ENCODE results near the gene AGFG1. TPM values are rescaled to one million over a fixed set of nuclear protein-coding genes. Genes with fewer than 3 reads are reported as not detected.

Gene AGFG1
- total RNA-seq, 2 experiments from 2014 or later: 153 to 157 TPM

- CTCF ChIA-PET: interaction anchor here (0.6 to 1.8 kb wide), 2 partner anchors 98 to 170 kb away, joined by 3 to 5 read pairs; no protein-coding TSS in a partner anchor
- intact Hi-C loops (cut with micrococcal nuclease): no loop called here
- no peak overlapping the region for H3K27ac Mint-ChIP-seq
- no peak for DNase-seq
- peaks cover 77% of the 10 kb centered on the region for H3K4me1 Mint-ChIP-seq (ENCODE audit: low read depth)
- H3K36me3 Mint-ChIP-seq (ENCODE audit: low read depth): peaks cover 34% of the 10 kb centered on the region
- H3K4me3 Mint-ChIP-seq: no peak overlapping the region
- no peaks in the 10 kb centered on the region for H3K9me3 Mint-ChIP-seq
- no peaks in the 10 kb centered on the region for H3K27me3 Mint-ChIP-seq (ENCODE audit: low read depth)
Observed at GRCh38 chr2:227503433-227504406, 31.8 kb downstream of the AGFG1 start.

DNA sequence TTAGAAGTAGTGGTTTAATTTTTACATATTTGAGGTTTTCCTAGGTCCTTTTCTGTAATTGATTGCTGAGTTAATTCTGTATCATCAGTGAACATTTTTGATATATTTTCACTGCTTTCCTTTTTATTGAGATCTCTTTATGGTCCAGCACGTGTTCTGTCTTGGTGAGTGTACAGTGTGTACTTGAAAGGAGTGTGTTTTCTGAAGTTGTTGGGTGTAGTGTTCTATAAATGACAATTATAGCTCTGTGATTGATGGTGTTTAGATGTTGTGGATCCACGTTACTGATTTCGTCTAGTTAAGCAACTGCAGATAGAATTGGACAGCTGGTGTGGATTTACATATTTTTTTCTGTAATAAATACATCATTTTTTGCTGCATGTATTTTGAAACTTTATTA, 32.7 kb downstream of the AGFG1 start:
- CTCF ChIA-PET: interaction anchor here (1.8 kb wide), 1 partner anchor 99 kb away, joined by 5 read pairs; no protein-coding TSS in a partner anchor
- Mint-ChIP-seq H3K27ac (no peak overlapping the region), H3K4me3 (no peak overlapping the region)

GRCh38 chr2:227506456-227506855, 34.5 kb downstream of the AGFG1 start:
- no peak for DNase-seq
- CTCF ChIA-PET: interaction anchor here (1.4 kb wide), 1 partner anchor 14 kb away, joined by 5 read pairs; no protein-coding TSS in a partner anchor
- intact Hi-C loops (cut with micrococcal nuclease): loop anchor here (2.0 kb wide), 1 partner anchor 16 kb away; no protein-coding TSS in a partner anchor
- Mint-ChIP-seq H3K36me3 (ENCODE audit: low read depth) (peaks cover 22% of the 10 kb centered on the region), H3K27me3 (ENCODE audit: low read depth) (no peaks in the 10 kb centered on the region), H3K9me3 (no peaks in the 10 kb centered on the region), H3K4me3 (no peak overlapping the region), H3K27ac (no peak overlapping the region), H3K4me1 (ENCODE audit: low read depth) (peaks cover 84% of the 10 kb centered on the region)

More for the DNA sequence above, 32.7 kb downstream of the AGFG1 start:
- Mint-ChIP-seq H3K36me3 (ENCODE audit: low read depth) (peaks cover 29% of the 10 kb centered on the region), H3K4me1 (ENCODE audit: low read depth) (peaks cover 77% of the 10 kb centered on the region), H3K27me3 (ENCODE audit: low read depth) (no peaks in the 10 kb centered on the region), H3K9me3 (no peaks in the 10 kb centered on the region)
- intact Hi-C loops (cut with micrococcal nuclease): no loop called here
- DNase-seq: no peak

DNA sequence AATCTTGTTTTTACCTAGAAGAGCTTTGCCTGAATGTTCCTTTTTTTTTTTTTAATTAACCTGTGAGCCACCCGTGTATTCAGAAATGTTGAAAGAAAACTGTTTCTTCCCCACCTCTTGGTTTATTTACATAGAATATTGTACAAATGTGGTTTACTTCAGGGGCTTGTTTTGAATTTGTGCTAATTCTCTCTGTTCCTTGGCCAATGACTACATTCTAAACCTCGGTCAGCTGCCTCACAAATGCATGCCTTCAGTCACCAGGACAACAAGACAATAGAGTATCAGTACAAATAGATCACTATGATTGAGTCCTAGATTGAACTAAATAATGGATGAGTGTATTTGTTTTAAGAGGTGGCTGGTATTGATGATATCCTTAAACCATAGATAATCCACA, 36.0 kb downstream of the AGFG1 start:
- intact Hi-C loops (cut with micrococcal nuclease): loop anchor here (2.0 kb wide), 1 partner anchor 15 kb away; no protein-coding TSS in a partner anchor

DNA sequence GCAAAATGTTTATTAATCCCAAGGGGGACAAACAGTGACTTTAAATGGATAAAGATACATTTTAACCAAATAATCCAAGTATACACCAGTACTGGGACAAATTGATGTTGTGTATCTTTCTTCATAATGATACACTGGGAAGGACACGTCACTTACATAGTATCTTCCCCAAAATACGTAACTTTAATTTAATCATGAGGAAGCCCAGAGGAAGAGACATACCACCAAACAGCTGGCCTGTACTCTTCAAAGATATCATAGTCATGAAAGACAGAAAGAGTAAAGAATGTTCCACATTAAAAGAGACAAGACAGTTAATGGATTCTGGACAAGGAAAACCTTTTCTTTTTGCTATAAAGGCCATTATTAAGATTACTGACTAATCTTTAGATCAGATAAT, 37.1 kb downstream of the AGFG1 start:
- Mint-ChIP-seq H3K9me3 (no peaks in the 10 kb centered on the region), H3K4me3 (no peak overlapping the region), H3K27me3 (ENCODE audit: low read depth) (no peaks in the 10 kb centered on the region), H3K4me1 (ENCODE audit: low read depth) (peaks cover 86% of the 10 kb centered on the region), H3K27ac (no peak overlapping the region), H3K36me3 (ENCODE audit: low read depth) (peaks cover 15% of the 10 kb centered on the region)
- CTCF ChIA-PET: no interaction called here
- no peak for DNase-seq
- intact Hi-C loops (cut with micrococcal nuclease): no loop called here

More for the DNA sequence above, 36.0 kb downstream of the AGFG1 start:
- no peaks in the 10 kb centered on the region for H3K9me3 Mint-ChIP-seq
- H3K36me3 Mint-ChIP-seq (ENCODE audit: low read depth): peaks cover 13% of the 10 kb centered on the region
- no peak overlapping the region for H3K4me3 Mint-ChIP-seq
- H3K27me3 Mint-ChIP-seq (ENCODE audit: low read depth): no peaks in the 10 kb centered on the region
- no peak overlapping the region for H3K27ac Mint-ChIP-seq
- CTCF ChIA-PET: interaction anchor here (0.8 to 1.0 kb wide), 2 partner anchors 30 to 258 kb away, joined by 3 read pairs; no protein-coding TSS in a partner anchor
- H3K4me1 Mint-ChIP-seq (ENCODE audit: low read depth): peaks cover 85% of the 10 kb centered on the region
- DNase-seq: no peak

- Mint-ChIP-seq H3K36me3 (ENCODE audit: low read depth) (peaks cover 16% of the 10 kb centered on the region), H3K27me3 (ENCODE audit: low read depth) (no peaks in the 10 kb centered on the region), H3K9me3 (no peaks in the 10 kb centered on the region), H3K4me1 (ENCODE audit: low read depth) (peaks cover 83% of the 10 kb centered on the region), H3K4me3 (no peak overlapping the region), H3K27ac (no peak overlapping the region)
- intact Hi-C loops (cut with micrococcal nuclease): no loop called here
- no peak for DNase-seq
- CTCF ChIA-PET: no interaction called here
Observed at GRCh38 chr2:227509824-227510619, 38.1 kb downstream of the AGFG1 start.

DNA sequence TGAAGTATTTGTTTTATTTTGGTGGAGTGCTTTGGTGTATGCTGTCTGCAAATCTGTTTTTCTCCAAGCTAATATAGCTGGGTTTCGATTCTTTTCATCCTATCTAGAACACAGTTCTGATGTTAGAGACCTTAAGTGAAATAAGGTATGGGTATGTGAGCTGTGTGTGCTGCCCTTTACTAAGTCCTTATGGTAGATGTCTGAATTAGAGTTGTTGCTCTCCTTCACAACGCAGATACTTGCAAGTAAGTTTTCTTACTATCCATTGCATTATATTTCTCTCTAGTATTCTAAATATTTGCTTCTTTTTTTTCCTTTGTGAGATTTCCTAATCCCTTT, 38.6 kb downstream of the AGFG1 start:
- Mint-ChIP-seq H3K36me3 (ENCODE audit: low read depth) (peaks cover 20% of the 10 kb centered on the region), H3K9me3 (no peaks in the 10 kb centered on the region), H3K27me3 (ENCODE audit: low read depth) (no peaks in the 10 kb centered on the region), H3K4me1 (ENCODE audit: low read depth) (peaks cover 84% of the 10 kb centered on the region), H3K4me3 (no peak overlapping the region), H3K27ac (no peak overlapping the region)
- intact Hi-C loops (cut with micrococcal nuclease): no loop called here
- CTCF ChIA-PET: no interaction called here
- no peak for DNase-seq

GRCh38 chr2:227511239-227511930, 39.4 kb downstream of the AGFG1 start:
- Mint-ChIP-seq H3K9me3 (no peaks in the 10 kb centered on the region), H3K4me1 (ENCODE audit: low read depth) (peaks cover 85% of the 10 kb centered on the region), H3K27me3 (ENCODE audit: low read depth) (no peaks in the 10 kb centered on the region), H3K36me3 (ENCODE audit: low read depth) (peaks cover 19% of the 10 kb centered on the region), H3K27ac (no peak overlapping the region), H3K4me3 (no peak overlapping the region)
- CTCF ChIA-PET: no interaction called here
- intact Hi-C loops (cut with micrococcal nuclease): no loop called here
- DNase-seq: no peak

- intact Hi-C loops (cut with micrococcal nuclease): no loop called here
- H3K4me3 Mint-ChIP-seq: no peak overlapping the region
- H3K4me1 Mint-ChIP-seq (ENCODE audit: low read depth): peaks cover 82% of the 10 kb centered on the region
- no peaks in the 10 kb centered on the region for H3K27me3 Mint-ChIP-seq (ENCODE audit: low read depth)
- CTCF ChIA-PET: no interaction called here
- no peaks in the 10 kb centered on the region for H3K9me3 Mint-ChIP-seq
- no peak for DNase-seq
- H3K27ac Mint-ChIP-seq: no peak overlapping the region
- peaks cover 15% of the 10 kb centered on the region for H3K36me3 Mint-ChIP-seq (ENCODE audit: low read depth)
Observed at GRCh38 chr2:227511955-227512354, 40.0 kb downstream of the AGFG1 start.

DNA sequence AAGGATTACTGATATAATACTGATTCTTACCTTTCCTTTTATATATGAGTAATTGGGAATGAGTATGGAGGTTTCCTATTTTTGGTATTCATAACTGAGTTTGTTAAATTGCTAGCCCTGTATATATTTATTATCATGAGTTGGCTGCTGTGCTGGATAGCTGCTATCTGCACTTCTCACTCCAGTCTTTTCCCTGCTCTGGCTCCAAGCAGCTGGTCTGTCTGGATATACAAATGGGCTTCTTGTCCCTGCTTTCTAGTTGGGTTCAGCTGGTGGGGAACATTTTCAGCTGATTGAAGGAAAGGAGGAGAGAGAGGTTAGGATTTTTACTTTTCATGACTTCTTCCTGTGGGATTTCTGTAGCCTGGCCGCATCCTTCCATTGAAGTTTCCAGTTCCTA, 41.2 kb downstream of the AGFG1 start:
- Mint-ChIP-seq H3K9me3 (no peaks in the 10 kb centered on the region), H3K36me3 (ENCODE audit: low read depth) (peaks cover 19% of the 10 kb centered on the region), H3K27ac (peak overlapping the region; percentile 0), H3K4me3 (no peak overlapping the region), H3K27me3 (ENCODE audit: low read depth) (no peaks in the 10 kb centered on the region), H3K4me1 (ENCODE audit: low read depth) (peaks cover 86% of the 10 kb centered on the region)
- CTCF ChIA-PET: no interaction called here
- intact Hi-C loops (cut with micrococcal nuclease): no loop called here
- no peak for DNase-seq

GRCh38 chr2:227515742-227516141, 43.8 kb downstream of the AGFG1 start:
- no peak overlapping the region for H3K27ac Mint-ChIP-seq
- no peaks in the 10 kb centered on the region for H3K9me3 Mint-ChIP-seq
- H3K4me3 Mint-ChIP-seq: no peak overlapping the region
- peaks cover 24% of the 10 kb centered on the region for H3K36me3 Mint-ChIP-seq (ENCODE audit: low read depth)
- peaks cover 69% of the 10 kb centered on the region for H3K4me1 Mint-ChIP-seq (ENCODE audit: low read depth)
- DNase-seq: no peak
- CTCF ChIA-PET: no interaction called here
- intact Hi-C loops (cut with micrococcal nuclease): no loop called here
- no peaks in the 10 kb centered on the region for H3K27me3 Mint-ChIP-seq (ENCODE audit: low read depth)

DNA sequence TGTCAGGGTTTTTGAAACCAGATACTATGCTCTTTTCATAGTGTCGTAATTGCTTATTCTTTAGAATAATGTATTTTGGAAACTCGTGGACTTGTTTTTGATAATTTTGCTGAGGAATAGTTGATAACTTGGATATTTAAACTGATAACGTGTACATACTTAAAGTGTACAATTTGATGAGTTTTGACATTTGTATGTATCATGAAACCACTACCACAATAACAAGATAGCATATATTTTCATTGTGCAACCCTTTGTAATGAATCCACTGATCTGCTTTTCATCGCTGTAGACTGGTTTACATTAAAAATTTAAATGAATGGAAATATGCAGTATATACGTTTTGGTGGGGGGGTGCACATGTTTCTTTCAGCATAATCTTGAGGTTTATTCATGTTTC, 45.8 kb downstream of the AGFG1 start:
- CTCF ChIA-PET: no interaction called here
- peaks cover 60% of the 10 kb centered on the region for H3K4me1 Mint-ChIP-seq (ENCODE audit: low read depth)
- H3K27me3 Mint-ChIP-seq (ENCODE audit: low read depth): no peaks in the 10 kb centered on the region
- DNase-seq: no peak
- no peak overlapping the region for H3K27ac Mint-ChIP-seq
- H3K9me3 Mint-ChIP-seq: no peaks in the 10 kb centered on the region
- no peak overlapping the region for H3K4me3 Mint-ChIP-seq
- H3K36me3 Mint-ChIP-seq (ENCODE audit: low read depth): peaks cover 27% of the 10 kb centered on the region
- intact Hi-C loops (cut with micrococcal nuclease): no loop called here

Data from activated naive CD4-positive, alpha-beta T cell treated with anti-CD3 and anti-CD28 coated beads for 36 hours (primary cell).